Activated naive CD8-positive, alpha-beta T cell (primary cell): Measurements from ENCODE around the gene SLC29A2.
"Not testable (repeated sequence)": the region's sequence is repeated elsewhere in the genome, so short reads cannot be mapped to it uniquely, and the experiment has no call there.

Experiments used
- H3K27ac Mint-ChIP-seq: one replicate; pipeline ENCODE4 v1.8.0; 2021; ENCODE audit warnings: mixed read lengths
- H3K27me3 Mint-ChIP-seq: one replicate; pipeline ENCODE4 v1.8.0; 2021; ENCODE audit warnings: mixed read lengths
- H3K36me3 Mint-ChIP-seq: one replicate; pipeline ENCODE4 v1.8.0; 2021; ENCODE audit warnings: mixed read lengths
- H3K4me1 Mint-ChIP-seq: one replicate; pipeline ENCODE4 v1.8.0; 2021; ENCODE audit warnings: low read depth, mixed read lengths
- H3K4me3 Mint-ChIP-seq: one replicate; pipeline ENCODE4 v1.8.0; 2021; ENCODE audit warnings: mild to moderate bottlenecking, mixed read lengths
- H3K9me3 Mint-ChIP-seq: one replicate; pipeline ENCODE4 v1.8.0; 2021; ENCODE audit warnings: low read depth, mixed read lengths

Gene SLC29A2

DNA sequence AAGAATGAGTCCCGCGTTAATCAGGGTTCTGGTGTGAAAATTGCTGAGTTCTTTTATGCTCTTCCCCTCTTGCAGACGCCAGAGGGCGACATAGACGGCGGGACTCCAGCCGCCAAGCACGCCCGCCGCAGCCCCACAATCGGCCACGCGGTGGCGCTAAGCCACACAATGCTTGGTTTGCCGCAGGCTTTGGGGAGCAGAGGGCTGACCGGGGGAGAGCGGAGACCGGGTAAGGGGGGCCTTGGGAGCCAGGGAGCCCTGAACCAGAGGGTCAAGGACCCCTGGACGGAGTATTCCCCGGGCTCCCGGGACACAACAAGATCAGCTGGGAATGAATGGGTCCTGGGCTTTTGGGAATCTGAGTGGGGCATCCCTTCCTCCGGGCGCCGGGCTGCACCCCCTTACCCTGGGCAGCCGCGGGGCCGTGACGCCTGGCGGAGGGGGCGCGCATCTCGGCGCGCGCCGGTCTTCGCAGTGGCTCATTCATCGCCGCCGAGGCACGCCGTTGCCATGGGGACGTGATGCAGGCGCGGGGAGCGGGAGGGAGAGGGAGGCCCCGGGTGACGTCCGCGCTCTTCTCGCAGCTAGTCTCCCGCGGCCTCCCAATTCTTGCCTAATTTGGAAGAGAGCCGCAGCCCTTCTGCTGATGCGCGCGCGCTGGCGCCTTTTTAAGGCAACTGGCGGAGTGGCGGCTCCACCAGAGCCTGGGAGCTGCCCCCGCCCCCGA is 37.1 kb upstream of the SLC29A2 start:
- Mint-ChIP-seq H3K4me1 (peaks cover 3% of the 10 kb centered on the region), H3K27ac (no peak overlapping the region), H3K36me3 (no peaks in the 10 kb centered on the region), H3K4me3 (peak overlapping the region; percentile 87), H3K27me3 (peaks cover 14% of the 10 kb centered on the region), H3K9me3 (no peaks in the 10 kb centered on the region)

DNA sequence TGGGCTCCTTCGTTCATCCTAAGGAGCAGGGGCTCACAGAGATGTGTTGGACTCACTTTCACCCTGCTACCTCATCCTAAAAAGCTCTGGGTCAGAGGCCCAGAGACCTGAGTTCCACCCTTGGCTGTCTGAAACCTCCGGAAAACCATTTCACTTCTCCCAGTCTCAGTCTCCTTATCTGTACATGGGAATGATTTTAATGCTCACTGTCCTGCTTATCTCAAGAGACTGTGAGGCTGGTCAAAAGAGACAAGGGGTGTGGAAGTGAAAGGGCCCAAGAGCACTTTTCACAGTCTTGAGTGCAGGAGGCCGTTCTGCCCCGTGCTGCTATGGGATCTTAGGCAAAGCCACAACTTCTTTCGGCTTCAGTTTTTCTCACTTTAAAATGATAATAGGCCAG is 36.1 kb upstream of the SLC29A2 start:
- no peak overlapping the region for H3K27ac Mint-ChIP-seq
- peaks cover 9% of the 10 kb centered on the region for H3K27me3 Mint-ChIP-seq
- no peak overlapping the region for H3K4me3 Mint-ChIP-seq
- peaks cover 3% of the 10 kb centered on the region for H3K4me1 Mint-ChIP-seq
- H3K9me3 Mint-ChIP-seq = no peaks in the 10 kb centered on the region
- no peaks in the 10 kb centered on the region for H3K36me3 Mint-ChIP-seq

DNA sequence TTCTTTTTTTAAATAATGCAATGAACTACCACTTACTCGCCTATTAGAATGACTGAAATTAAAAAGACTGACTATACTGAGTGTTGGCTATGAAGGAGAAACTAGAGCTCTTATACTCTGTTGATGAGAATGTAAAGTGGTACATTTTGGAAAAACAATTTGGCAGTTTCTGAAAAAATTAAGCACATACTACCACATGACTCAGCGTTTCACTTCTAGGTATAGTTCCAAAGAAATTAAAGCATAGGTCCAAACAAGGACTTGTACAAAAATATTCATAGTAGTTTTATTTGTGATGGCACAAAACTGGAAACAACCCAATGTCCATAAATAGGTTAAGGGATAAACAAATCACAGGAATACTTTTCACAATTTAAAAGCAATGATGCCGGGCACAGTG is 22.4 kb upstream of the SLC29A2 start:
- Mint-ChIP-seq H3K27ac (no peak overlapping the region), H3K9me3 (no peaks in the 10 kb centered on the region), H3K36me3 (no peaks in the 10 kb centered on the region), H3K27me3 (peaks cover 4% of the 10 kb centered on the region), H3K4me3 (no peak overlapping the region), H3K4me1 (peaks cover 1% of the 10 kb centered on the region)

DNA sequence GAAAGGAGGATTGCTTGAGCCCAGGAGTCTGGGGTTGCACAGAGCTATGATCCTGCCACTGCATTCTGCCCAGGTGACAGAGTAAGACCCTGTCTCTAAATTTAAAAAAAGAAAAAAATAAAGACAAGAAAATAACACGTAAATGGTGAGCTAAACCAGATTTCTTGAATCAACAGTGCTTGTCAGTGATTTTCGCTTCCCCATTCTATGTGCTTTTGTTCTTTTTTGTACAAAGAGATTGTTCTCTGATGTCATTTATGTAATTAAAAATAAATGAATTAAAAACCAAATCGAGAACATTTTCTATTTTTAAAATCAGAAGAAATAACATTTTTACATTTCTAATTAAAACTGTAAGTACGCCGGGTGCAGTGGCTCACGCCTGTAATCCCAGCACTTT is 19.8 kb upstream of the SLC29A2 start:
- no peak overlapping the region for H3K4me3 Mint-ChIP-seq
- H3K4me1 Mint-ChIP-seq = peaks cover 5% of the 10 kb centered on the region
- H3K36me3 Mint-ChIP-seq = no peaks in the 10 kb centered on the region
- H3K27me3 Mint-ChIP-seq = peaks cover 4% of the 10 kb centered on the region
- no peak overlapping the region for H3K27ac Mint-ChIP-seq
- H3K9me3 Mint-ChIP-seq = no peaks in the 10 kb centered on the region

DNA sequence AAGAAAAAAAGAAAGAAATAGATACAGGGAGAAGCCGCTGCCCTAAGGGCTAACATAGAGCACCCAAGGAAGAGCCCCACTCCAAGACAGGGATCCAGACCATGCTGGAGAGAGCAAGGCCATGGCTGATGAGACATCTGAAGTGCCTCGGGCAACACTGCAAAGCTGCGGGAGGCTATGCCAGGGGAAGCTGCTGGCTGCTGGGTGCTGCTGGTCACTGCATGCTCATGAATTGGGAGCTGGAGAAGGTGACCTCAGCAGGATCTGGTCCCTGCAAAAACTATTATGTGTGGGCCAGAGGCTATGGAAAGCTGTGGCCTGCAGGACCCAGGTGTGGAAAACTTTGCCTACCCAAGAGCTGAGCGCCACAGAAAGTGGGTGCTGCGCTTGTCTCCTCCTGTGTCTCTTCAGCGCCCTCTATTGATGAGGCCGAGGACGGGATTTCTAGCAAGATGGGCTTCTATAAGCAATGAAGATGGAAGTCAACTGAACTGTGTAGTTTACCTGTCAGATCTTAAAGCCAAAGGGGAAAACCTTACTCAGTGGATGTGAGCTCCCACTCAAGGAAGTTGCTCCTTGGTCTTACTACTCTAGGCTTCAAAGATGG is 17.3 kb upstream of the SLC29A2 start:
- H3K4me1 Mint-ChIP-seq = peaks cover 8% of the 10 kb centered on the region
- no peaks in the 10 kb centered on the region for H3K36me3 Mint-ChIP-seq
- no peaks in the 10 kb centered on the region for H3K9me3 Mint-ChIP-seq
- no peak overlapping the region for H3K27ac Mint-ChIP-seq
- peaks cover 2% of the 10 kb centered on the region for H3K27me3 Mint-ChIP-seq
- H3K4me3 Mint-ChIP-seq = no peak overlapping the region

DNA sequence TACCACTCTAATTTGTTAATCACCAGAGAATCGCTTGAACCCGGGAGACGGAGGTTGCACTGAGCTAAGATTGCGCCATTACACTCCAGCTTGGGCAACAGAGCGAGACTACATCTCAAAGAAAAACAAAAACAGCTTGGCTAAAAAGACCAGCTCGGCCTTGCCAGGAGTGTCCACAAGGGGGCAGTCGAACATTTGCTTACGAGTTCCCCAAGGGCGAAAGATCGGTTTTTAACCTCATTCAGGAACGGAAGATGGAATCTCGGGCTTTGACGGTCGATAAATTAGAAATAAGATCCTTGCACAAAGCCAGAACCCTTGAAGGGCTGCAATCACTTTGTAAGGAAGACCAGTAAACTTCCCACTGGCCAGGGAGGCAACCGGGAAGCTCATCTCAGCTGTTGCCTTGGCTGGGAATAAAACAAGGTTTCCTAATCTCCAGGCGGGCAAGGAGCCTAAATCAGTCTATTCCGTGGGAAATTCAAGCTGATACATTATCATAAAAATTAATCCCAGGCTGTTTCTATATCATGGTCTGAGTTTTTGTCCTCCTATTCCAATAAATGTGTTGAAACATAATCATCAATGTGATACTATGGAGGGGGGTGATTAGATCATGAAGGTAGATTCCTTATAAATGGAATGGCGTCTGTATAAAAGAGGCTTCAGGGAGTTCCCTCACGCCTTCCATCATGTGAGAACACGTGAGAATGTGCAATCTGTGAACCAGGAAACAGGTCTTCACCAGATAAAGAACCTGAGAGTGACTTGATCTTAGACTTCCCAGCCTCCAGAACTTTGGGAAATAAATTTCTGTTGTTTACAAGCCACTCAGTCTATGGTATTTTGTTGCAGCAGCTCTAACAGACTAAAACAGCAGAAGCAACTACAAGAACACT is 14.9 kb upstream of the SLC29A2 start:
- peaks cover 7% of the 10 kb centered on the region for H3K4me1 Mint-ChIP-seq
- peak overlapping the region; percentile 49 for H3K4me3 Mint-ChIP-seq
- no peaks in the 10 kb centered on the region for H3K36me3 Mint-ChIP-seq
- no peaks in the 10 kb centered on the region for H3K9me3 Mint-ChIP-seq
- H3K27ac Mint-ChIP-seq = no peak overlapping the region
- peaks cover 2% of the 10 kb centered on the region for H3K27me3 Mint-ChIP-seq

DNA sequence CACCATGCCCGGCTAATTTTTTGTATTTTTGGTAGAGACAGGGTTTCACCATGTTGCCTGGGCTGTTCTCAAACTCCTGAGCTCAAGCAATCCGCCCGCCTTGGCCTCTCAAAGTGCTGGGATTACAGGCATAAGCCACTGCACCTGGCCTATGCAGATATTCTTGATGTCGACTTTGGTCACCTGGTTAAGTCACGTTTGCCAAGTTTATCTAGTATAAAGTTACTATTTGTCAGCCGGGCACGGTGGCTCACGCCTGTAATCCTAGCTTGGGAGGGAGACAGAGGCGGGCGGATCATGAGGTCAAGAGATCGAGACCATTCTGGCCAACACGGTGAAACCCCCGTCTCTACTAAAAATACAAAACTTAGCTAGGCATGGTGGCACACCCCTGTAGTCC is 12.8 kb upstream of the SLC29A2 start:
- H3K4me1 Mint-ChIP-seq, H3K27me3 Mint-ChIP-seq, H3K27ac Mint-ChIP-seq, H3K4me3 Mint-ChIP-seq, H3K36me3 Mint-ChIP-seq, H3K9me3 Mint-ChIP-seq: not testable (repeated sequence)

DNA sequence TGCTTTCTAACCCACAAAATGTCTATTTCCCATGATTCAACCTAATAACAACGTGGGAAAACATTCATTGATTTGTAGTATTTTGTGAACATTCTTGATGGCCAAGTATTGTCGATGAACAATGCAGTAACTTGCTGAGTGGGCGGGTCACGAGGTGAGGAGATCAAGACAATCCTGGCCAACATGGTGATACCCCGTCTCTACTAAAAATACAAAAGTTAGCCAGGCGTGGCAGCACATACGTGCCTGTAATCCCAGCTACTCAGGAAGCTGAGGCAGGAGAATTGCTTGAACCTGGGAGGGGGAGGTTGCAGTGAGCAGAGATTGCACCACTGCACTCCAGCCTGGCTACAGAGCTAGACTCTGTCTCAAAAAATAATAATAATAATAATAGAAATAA is 8.7 kb upstream of the SLC29A2 start:
- H3K36me3 Mint-ChIP-seq, H3K27me3 Mint-ChIP-seq, H3K27ac Mint-ChIP-seq, H3K9me3 Mint-ChIP-seq, H3K4me3 Mint-ChIP-seq, H3K4me1 Mint-ChIP-seq: not testable (repeated sequence)

DNA sequence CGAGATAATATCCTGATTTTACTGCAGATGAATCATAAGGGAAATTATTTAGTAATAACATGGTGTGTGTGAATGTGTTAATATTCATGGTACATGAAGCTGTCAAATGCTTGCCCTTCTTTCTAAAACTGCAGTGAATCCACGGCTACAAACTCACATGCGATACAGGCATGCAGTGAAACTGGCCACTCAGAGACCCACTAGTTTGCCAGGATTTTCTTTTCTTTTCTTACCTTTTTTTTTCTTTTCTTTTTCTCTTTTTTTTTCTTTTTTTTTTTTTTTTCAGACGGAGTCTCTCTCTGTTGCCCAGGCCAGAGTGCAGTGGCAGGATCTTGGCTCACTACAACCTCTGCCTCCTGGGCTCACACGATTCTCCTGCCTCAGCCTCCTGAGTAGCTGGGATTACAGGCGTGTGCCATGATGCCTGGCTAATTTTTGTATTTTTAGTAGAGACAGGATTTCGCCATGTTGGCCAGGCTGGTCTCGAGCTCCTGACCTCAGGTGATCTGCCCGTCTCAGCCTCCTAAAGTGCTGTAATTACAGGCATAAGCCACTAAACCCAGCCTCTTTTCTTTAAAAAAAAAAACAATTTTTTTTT is 2.2 kb upstream of the SLC29A2 start:
- not testable (repeated sequence) for H3K9me3 Mint-ChIP-seq, H3K27ac Mint-ChIP-seq, H3K36me3 Mint-ChIP-seq, H3K27me3 Mint-ChIP-seq
- Mint-ChIP-seq H3K4me3 (peak overlapping the region; percentile 38), H3K4me1 (peaks cover 11% of the 10 kb centered on the region)

DNA sequence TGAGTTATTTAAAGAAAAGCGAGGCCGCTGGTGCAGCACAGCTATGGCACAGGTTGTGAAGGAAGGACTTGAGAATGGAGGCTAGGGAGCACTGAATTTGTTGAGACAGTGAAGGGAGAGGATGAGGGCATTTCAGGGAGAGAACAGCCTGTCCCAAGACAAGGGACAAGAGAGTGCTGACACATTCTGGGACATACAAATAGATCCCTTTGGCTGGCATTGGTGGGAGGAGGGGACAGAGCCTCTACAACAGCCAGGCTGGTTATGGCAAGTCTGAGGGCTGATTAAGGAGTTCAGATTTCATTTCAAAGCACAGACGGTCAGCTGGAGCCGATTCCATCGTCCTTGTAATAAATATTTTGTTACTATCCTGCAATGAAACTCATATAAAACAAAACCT is 1.7 kb upstream of the SLC29A2 start:
- H3K4me3 Mint-ChIP-seq = peak overlapping the region; percentile 38
- H3K9me3 Mint-ChIP-seq = no peaks in the 10 kb centered on the region
- no peak overlapping the region for H3K27ac Mint-ChIP-seq

DNA sequence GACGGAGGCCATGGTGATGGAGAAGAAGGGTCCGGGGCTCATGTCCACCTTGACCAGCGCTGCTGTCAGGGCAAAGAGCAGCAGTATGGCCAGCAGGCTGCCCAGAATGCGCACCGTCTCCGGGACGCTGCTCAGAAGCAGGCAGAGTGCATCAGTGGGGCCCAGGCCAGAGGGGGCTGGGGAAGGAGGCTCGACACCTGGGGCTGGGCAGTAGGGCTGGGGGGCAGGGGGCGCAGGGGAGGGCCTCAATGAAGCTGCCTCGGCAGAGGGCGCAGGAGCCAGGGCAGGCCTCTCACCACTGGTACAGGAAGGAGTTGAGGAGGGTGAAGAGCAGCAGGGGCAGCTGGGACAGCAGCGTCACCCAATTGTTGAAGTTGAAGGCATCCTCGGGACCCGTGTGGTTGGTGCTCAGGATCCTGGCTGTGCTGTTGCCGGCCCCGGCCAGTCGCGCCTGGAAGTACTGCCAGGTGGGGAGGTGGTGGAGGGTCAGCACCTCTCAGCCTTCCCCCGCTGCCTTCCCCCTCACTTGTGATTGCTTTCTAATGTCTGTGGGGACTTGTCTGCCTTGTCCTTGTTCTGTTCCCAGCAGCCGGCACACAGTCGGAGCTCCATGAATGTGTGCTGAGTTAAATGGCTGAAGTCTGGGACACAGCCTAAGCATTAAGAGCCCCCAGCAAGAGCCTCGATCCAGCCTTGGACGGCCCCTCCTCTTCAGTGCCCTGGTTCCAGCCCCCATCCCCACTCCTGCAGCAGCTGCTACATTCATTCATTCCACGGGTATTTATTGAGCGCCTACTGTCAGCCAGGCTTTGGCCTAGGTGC is 2.3 kb downstream of the SLC29A2 start:
- Mint-ChIP-seq H3K27me3 (no peaks in the 10 kb centered on the region), H3K9me3 (no peaks in the 10 kb centered on the region), H3K27ac (no peak overlapping the region), H3K36me3 (no peaks in the 10 kb centered on the region), H3K4me3 (peak overlapping the region; percentile 84), H3K4me1 (peaks cover 11% of the 10 kb centered on the region)

More for the DNA sequence above, 1.7 kb upstream of the SLC29A2 start:
- Mint-ChIP-seq H3K27me3 (peaks cover 2% of the 10 kb centered on the region), H3K4me1 (peaks cover 11% of the 10 kb centered on the region), H3K36me3 (no peaks in the 10 kb centered on the region)

DNA sequence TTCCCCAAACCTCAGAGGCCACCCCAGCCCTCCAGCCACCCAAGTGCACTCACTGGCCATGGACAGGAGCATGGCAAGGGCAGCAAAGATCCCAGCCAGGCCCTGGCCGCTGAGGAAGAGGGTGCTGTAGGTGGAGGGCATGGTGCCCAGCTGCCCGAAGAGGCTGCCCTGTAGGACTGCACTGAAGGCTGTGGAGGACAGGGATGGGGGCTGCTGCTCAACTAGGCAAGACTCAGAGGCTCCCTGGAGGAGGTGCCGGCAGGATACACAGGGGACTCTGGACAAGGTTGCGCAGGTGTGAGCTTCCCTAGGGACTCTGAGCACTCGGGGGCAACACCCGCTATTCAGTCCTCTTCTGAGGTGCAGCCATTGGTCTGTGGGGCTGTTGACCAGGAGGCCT is 3.1 kb downstream of the SLC29A2 start:
- Mint-ChIP-seq H3K4me3 (no peak overlapping the region), H3K4me1 (peaks cover 11% of the 10 kb centered on the region), H3K27me3 (no peaks in the 10 kb centered on the region), H3K36me3 (no peaks in the 10 kb centered on the region), H3K9me3 (no peaks in the 10 kb centered on the region), H3K27ac (no peak overlapping the region)

DNA sequence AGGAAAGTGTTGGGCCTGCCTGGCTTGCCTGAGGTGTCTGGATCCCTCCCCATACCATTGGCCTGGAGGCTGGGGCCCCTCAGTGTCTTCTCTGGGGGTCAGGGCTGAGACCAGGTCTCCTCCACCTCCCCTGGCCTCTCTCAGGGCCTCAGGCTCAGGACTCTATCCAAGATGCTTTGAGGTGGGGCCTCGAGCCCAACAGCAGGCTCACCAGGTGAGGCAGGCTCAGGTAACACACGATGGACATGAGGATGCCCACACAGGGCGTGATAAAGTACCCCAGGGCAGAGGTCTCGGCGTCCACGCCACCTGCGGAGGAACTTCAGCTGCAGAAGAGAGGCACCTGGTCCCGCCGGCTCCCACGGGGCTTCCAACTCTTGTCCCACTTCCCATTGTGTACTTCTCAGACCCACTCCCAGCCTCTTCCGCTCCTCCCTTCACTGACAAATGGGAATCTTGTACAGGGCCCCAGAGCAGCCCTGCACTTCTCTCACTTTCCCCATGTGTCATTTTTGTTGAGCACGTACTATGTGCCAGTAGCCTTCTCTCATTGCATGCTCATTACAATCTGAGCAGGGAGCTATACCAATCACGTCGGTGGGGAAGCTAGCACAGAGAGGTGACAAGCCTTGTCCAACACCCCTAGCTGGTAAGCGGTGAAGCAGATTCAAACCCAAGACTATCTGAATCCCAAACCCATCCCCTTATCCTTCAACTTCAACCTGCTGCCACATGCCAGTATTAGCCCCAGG is 3.8 kb downstream of the SLC29A2 start:
- no peaks in the 10 kb centered on the region for H3K36me3 Mint-ChIP-seq
- H3K4me3 Mint-ChIP-seq = no peak overlapping the region
- peaks cover 11% of the 10 kb centered on the region for H3K4me1 Mint-ChIP-seq
- no peak overlapping the region for H3K27ac Mint-ChIP-seq
- no peaks in the 10 kb centered on the region for H3K9me3 Mint-ChIP-seq
- H3K27me3 Mint-ChIP-seq = no peaks in the 10 kb centered on the region
